HepG2 (cell line): ENCODE data around the gene ATP11A. TPM values are rescaled to one million over a fixed set of nuclear protein-coding genes. Genes with fewer than 3 reads are reported as not detected.

ENCODE experiments used
- ARID4A ChIP-seq: sonication (generic); formaldehyde crosslinking; IDR thresholded peaks from 2 replicates; pipeline ENCODE4 v1.5.0; 2020; ENCODE audit warnings: mild to moderate bottlenecking, missing genetic modification reagents, borderline replicate concordance
- MLLT10 ChIP-seq: sonication (generic); formaldehyde crosslinking; IDR thresholded peaks from 2 replicates; pipeline ENCODE4 v1.4.0; 2020; ENCODE audit warnings: missing genetic modification reagents
- PRDM4 ChIP-seq: sonication (generic); formaldehyde crosslinking; IDR thresholded peaks from 2 replicates; pipeline ENCODE4 v1.9.0; 2021; ENCODE audit warnings: missing genetic modification reagents, borderline replicate concordance
- TARDBP ChIP-seq: sonication (generic); formaldehyde crosslinking; IDR thresholded peaks from 2 replicates; pipeline ENCODE4 v1.8.0; 2022; ENCODE audit warnings: mild to moderate bottlenecking, missing genetic modification reagents
- ZBTB33 ChIP-seq: sonication (generic); formaldehyde crosslinking; IDR thresholded peaks from 2 replicates; pipeline ENCODE4 v1.4.0; 2020; ENCODE audit warnings: missing genetic modification reagents
- ZBTB4 ChIP-seq: sonication (generic); formaldehyde crosslinking; IDR thresholded peaks from 2 replicates; pipeline ENCODE4 v1.4.0; 2020; ENCODE audit warnings: missing genetic modification reagents, mild to moderate bottlenecking, borderline replicate concordance
- ZKSCAN1 ChIP-seq: fragments of 150-350 bp; IDR thresholded peaks from 2 replicates; pipeline ENCODE4 v1.6.1; 2014; ENCODE audit warnings: low read length
- ZKSCAN8 ChIP-seq: IDR thresholded peaks from 2 replicates; pipeline ENCODE4 v1.6.1; 2016; ENCODE audit warnings: borderline replicate concordance, missing genetic modification reagents, missing compliant biosample characterization
- ZNF572 ChIP-seq: sonication (generic); formaldehyde crosslinking; IDR thresholded peaks from 2 replicates; pipeline ENCODE4 v1.5.1; 2020; ENCODE audit warnings: mild to moderate bottlenecking, missing genetic modification reagents
- polyA plus RNA-seq, 8 experiments: library from polyadenylated mRNA; depleted of rRNA in 3 of 8; stranded (reverse) in 7 of 8; unstranded in 1 of 8; fragments of >200 nt; fragmentation: Illumina TruSeq in 4 of 8; extraction: Trizol in 4 of 8; gene quantifications; 2 replicates each; pipeline versions ENCODE4 v1.2.1 to v1.2.3, GENCODE V29; 2011 to 2016; ENCODE audit warnings: low read depth in 4 of 8, missing spikeins in 1 of 8, mixed read lengths in 1 of 8; ENCODE audit not compliant: insufficient read depth in 1 of 8
- total RNA-seq, 5 experiments: library from RNA; depleted of rRNA; stranded (reverse); fragments of >200 nt; fragmentation: Illumina TruSeq; extraction: Trizol; gene quantifications; 2 replicates each; pipeline ENCODE4 v1.2.3, GENCODE V29; 2016; ENCODE audit warnings: low read depth in 1 of 5
- TF ChIP-seq, protein P1 (sequence below): sonication (generic); formaldehyde crosslinking; conservative IDR thresholded peaks from 2 replicates; pipeline ENCODE4 v1.4.0; 2020; ENCODE audit warnings: mild to moderate bottlenecking, missing genetic modification reagents, moderate library complexity

ATP11A gene
- total and polyA plus RNA-seq, 2 of the 13 experiments (the other 11 are each of a cell fraction or from before 2014, with no cell fraction given) = 18.4 to 20.1 TPM

GRCh38 chr13:112700291-112701060, 10.6 kb downstream of the ATP11A start (continued):
- TF ChIP-seq ZKSCAN8 (no peak), PRDM4 (CRISPR knock-in tag) (no peak), ZKSCAN1 (no peak), ARID4A (CRISPR knock-in tag) (no peak), MLLT10 (no peak), ZNF572 (CRISPR knock-in tag) (no peak), ZBTB33 (CRISPR knock-in tag) (peak; percentile 38; the same call in 1 of the 2 replicates), ZBTB4 (CRISPR knock-in tag) (peak; percentile 69; the same call in 1 of the 2 replicates), TARDBP (CRISPR knock-in tag) (no peak)
- TF ChIP-seq, protein P1, sequence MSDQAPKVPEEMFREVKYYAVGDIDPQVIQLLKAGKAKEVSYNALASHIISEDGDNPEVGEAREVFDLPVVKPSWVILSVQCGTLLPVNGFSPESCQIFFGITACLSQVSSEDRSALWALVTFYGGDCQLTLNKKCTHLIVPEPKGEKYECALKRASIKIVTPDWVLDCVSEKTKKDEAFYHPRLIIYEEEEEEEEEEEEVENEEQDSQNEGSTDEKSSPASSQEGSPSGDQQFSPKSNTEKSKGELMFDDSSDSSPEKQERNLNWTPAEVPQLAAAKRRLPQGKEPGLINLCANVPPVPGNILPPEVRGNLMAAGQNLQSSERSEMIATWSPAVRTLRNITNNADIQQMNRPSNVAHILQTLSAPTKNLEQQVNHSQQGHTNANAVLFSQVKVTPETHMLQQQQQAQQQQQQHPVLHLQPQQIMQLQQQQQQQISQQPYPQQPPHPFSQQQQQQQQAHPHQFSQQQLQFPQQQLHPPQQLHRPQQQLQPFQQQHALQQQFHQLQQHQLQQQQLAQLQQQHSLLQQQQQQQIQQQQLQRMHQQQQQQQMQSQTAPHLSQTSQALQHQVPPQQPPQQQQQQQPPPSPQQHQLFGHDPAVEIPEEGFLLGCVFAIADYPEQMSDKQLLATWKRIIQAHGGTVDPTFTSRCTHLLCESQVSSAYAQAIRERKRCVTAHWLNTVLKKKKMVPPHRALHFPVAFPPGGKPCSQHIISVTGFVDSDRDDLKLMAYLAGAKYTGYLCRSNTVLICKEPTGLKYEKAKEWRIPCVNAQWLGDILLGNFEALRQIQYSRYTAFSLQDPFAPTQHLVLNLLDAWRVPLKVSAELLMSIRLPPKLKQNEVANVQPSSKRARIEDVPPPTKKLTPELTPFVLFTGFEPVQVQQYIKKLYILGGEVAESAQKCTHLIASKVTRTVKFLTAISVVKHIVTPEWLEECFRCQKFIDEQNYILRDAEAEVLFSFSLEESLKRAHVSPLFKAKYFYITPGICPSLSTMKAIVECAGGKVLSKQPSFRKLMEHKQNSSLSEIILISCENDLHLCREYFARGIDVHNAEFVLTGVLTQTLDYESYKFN (CRISPR knock-in tag) = peak; percentile 28; the same call in 1 of the 2 replicates
- TF ChIP-seq, all 625 proteins: peak for 11
